ENCODE data around the gene MBD1.

- TF ChIP-seq CTCF (IDR thresholded peaks at IDR 0.05; ENCODE audit: low read depth, low read length), result no peak
- TF ChIP-seq MAX (IDR thresholded peaks at IDR 0.05; ENCODE audit: low read depth, low read length), result no peak
Measured at GRCh38 chr18:50247561-50247960, 33.8 kb downstream of the MBD1 start.

All from NB4 (cell line).